ENCODE measurements around the gene MCCC2. TPM values are rescaled to one million over a fixed set of nuclear protein-coding genes. Genes with fewer than 3 reads are reported as not detected.
A peak's percentile ranks its signal among the peaks of the same experiment; 100 is the strongest.

MCCC2 gene
- total RNA-seq, 2 donors from 2014 or later, result 32.1 to 64.8 TPM

- TF ChIP-seq, protein P1, sequence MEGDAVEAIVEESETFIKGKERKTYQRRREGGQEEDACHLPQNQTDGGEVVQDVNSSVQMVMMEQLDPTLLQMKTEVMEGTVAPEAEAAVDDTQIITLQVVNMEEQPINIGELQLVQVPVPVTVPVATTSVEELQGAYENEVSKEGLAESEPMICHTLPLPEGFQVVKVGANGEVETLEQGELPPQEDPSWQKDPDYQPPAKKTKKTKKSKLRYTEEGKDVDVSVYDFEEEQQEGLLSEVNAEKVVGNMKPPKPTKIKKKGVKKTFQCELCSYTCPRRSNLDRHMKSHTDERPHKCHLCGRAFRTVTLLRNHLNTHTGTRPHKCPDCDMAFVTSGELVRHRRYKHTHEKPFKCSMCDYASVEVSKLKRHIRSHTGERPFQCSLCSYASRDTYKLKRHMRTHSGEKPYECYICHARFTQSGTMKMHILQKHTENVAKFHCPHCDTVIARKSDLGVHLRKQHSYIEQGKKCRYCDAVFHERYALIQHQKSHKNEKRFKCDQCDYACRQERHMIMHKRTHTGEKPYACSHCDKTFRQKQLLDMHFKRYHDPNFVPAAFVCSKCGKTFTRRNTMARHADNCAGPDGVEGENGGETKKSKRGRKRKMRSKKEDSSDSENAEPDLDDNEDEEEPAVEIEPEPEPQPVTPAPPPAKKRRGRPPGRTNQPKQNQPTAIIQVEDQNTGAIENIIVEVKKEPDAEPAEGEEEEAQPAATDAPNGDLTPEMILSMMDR (IDR thresholded peaks at IDR 0.05), result no peak
- Histone ChIP-seq H3K4me1 (ENCODE audit: control insufficient read depth in 1 of 2, low read depth in 2 of 2) (peaks cover 12 to 39% of the 10 kb centered on the region in 2 donors), H3K4me3 (no peak overlapping the region), H3K9me3 (no peaks in the 10 kb centered on the region), H3K27ac (peak overlapping the region; percentile 37 to 46), H3K36me3 (no peaks in the 10 kb centered on the region), H3K27me3 (replicated peaks; ENCODE audit: insufficient read depth) (no peaks in the 10 kb centered on the region)
- DNase-seq (ENCODE audit: low spot score) (no peak), ATAC-seq (ENCODE audit: insufficient number of reproducible peaks, low FRiP score, low read depth) (no peak)
Observed at GRCh38 chr5:71582945-71583584, 4.1 kb upstream of the MCCC2 start.

- no peaks in the 10 kb centered on the region for H3K9me3 ChIP-seq
Observed at GRCh38 chr5:71586052-71586940, 844 bp upstream of the MCCC2 start.

DNA sequence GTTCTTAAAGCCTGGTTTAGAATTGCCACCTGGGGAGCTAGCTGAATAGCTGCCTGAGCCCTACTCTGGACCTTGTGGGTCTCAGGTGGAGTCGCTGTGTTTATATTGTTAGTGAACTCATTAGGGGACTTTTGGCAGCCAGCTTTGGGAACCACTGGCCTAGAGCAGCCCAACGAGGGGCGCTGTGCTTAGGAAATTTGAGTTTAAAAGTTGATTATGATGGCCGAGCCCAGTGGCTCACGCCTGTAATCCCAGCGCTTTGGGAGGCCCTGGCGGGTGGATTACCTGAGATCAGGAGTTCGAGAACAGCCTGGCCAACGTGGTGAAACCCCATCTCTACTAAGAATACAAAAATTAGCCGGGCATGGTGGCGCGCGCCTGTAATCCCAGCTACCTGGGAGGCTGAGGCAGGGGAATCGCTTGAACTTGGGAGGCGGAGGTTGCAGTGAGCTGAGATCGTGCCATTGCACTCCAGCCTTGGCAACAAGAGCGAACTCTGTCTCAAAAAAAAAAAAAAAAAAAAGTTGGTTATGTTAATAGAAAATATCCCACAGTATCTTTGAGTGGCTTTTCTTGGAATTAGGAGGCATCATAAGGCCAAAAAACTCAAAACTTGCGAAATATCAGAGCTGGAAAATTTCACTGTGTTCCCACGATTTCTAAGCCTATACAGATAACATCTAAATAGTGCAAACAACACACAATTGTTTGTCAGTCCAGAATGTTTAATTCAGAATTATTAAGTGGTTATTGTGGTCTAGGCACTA is 809 bp downstream of the MCCC2 start:
- peak overlapping the region; percentile 84 to 92 for H3K27ac ChIP-seq
- peaks cover 19 to 64% of the 10 kb centered on the region in 2 donors for H3K4me1 ChIP-seq (ENCODE audit: control insufficient read depth in 1 of 2, low read depth in 2 of 2)
- no peaks in the 10 kb centered on the region for H3K27me3 ChIP-seq (replicated peaks; ENCODE audit: insufficient read depth)
- ATAC-seq (ENCODE audit: insufficient number of reproducible peaks, low FRiP score, low read depth) (no peak), DNase-seq (ENCODE audit: low spot score) (no peak)
- no peaks in the 10 kb centered on the region for H3K9me3 ChIP-seq
- H3K36me3 ChIP-seq, result no peaks in the 10 kb centered on the region
- TF ChIP-seq, protein P1 (IDR thresholded peaks at IDR 0.05), result no peak
- H3K4me3 ChIP-seq, result peak overlapping the region; percentile 82

More at GRCh38 chr5:71586052-71586940, 844 bp upstream of the MCCC2 start:
- H3K27me3 ChIP-seq (replicated peaks; ENCODE audit: insufficient read depth), result no peaks in the 10 kb centered on the region
- peak; percentile 31 for ATAC-seq (ENCODE audit: insufficient number of reproducible peaks, low FRiP score, low read depth)
- TF ChIP-seq, protein P1 (IDR thresholded peaks at IDR 0.05), result no peak
- no peaks in the 10 kb centered on the region for H3K36me3 ChIP-seq
- H3K4me3 ChIP-seq, result peak overlapping the region; percentile 82
- DNase-seq (ENCODE audit: low spot score), result no peak
- H3K27ac ChIP-seq, result peak overlapping the region; percentile 84 to 92
- H3K4me1 ChIP-seq (ENCODE audit: control insufficient read depth in 1 of 2, low read depth in 2 of 2), result peaks cover 21 to 70% of the 10 kb centered on the region in 2 donors

GRCh38 chr5:71588533-71588885 is 1.4 kb downstream of the MCCC2 start:
- Histone ChIP-seq H3K27me3 (replicated peaks; ENCODE audit: insufficient read depth) (no peaks in the 10 kb centered on the region), H3K36me3 (no peaks in the 10 kb centered on the region), H3K9me3 (no peaks in the 10 kb centered on the region), H3K4me1 (ENCODE audit: control insufficient read depth in 1 of 2, low read depth in 2 of 2) (peaks cover 16 to 60% of the 10 kb centered on the region in 2 donors), H3K27ac (peak overlapping the region; percentile 7 to 84), H3K4me3 (peak overlapping the region; percentile 82)
- TF ChIP-seq, protein P1 (IDR thresholded peaks at IDR 0.05), result no peak
- ATAC-seq (ENCODE audit: insufficient number of reproducible peaks, low FRiP score, low read depth) (no peak), DNase-seq (ENCODE audit: low spot score) (no peak)

- H3K27ac ChIP-seq, result no peak overlapping the region
- TF ChIP-seq, protein P1 (IDR thresholded peaks at IDR 0.05), result no peak
- H3K27me3 ChIP-seq (replicated peaks; ENCODE audit: insufficient read depth), result no peaks in the 10 kb centered on the region
- H3K9me3 ChIP-seq, result no peaks in the 10 kb centered on the region
- ATAC-seq (ENCODE audit: insufficient number of reproducible peaks, low FRiP score, low read depth) (no peak), DNase-seq (ENCODE audit: low spot score) (no peak)
- no peak overlapping the region for H3K4me3 ChIP-seq
- no peaks in the 10 kb centered on the region for H3K36me3 ChIP-seq
- peaks cover 13 to 52% of the 10 kb centered on the region in 2 donors for H3K4me1 ChIP-seq (ENCODE audit: control insufficient read depth in 1 of 2, low read depth in 2 of 2)
Observed at GRCh38 chr5:71589903-71590302, 2.8 kb downstream of the MCCC2 start.

All from thoracic aorta (tissue), 2 donors.